Measurements from ENCODE around the gene MAB21L2. TPM values are rescaled to one million over a fixed set of nuclear protein-coding genes. Genes with fewer than 3 reads are reported as not detected.

The MAB21L2 gene
- total and polyA plus RNA-seq, 10 of the 15 experiments (the other 5 are each of a cell fraction or from before 2014, with no cell fraction given), result 0.11 to 0.25 TPM; not detected in 8

DNA sequence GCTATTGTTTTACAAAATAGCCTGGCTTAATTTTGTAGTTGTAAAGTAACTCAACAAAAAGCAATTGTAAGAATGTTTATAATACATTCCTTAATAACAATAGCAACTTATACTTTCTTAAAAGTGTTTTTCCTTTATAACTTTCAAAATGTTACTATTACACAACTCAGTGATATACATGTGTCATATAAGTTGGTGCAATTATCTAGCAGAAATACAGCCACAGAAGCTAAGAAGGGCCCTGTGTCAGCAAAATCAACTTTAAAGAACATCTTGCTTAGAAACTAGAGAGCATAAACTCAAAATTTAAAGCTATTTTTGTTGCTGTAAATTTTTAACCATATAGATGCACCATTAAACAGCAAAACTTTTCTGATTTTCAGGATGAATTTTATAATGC, 41.4 kb upstream of the MAB21L2 start:
- Histone ChIP-seq H3K4me3 (no peak overlapping the region), H3K79me2 (ENCODE audit: control insufficient read depth, insufficient read depth, low read length) (no peaks in the 10 kb centered on the region), H3K36me3 (ENCODE audit: control insufficient read depth in 2 of 2, insufficient read depth in 2 of 2, low read length in 1 of 2) (no peaks in the 10 kb centered on the region), H3K9ac (ENCODE audit: control insufficient read depth, insufficient read depth, low read length) (no peak overlapping the region), H3K27ac (ENCODE audit: control insufficient read depth, insufficient read depth) (no peak overlapping the region), H2AFZ (ENCODE audit: control insufficient read depth, low read depth, low read length) (no peak overlapping the region), H3K4me1 (ENCODE audit: control insufficient read depth, insufficient read depth, low read length) (no peaks in the 10 kb centered on the region), H3K27me3 (replicated peaks in 1 of 2; ENCODE audit: control insufficient read depth in 2 of 2, insufficient read depth in 2 of 2, low read length in 1 of 2) (no peaks in the 10 kb centered on the region), H3K4me2 (ENCODE audit: control insufficient read depth, insufficient read depth) (no peak overlapping the region), H3K9me3 (replicated peaks; ENCODE audit: control insufficient read depth, insufficient read depth, low read length) (no peaks in the 10 kb centered on the region), H4K20me1 (ENCODE audit: control insufficient read depth, insufficient read depth) (no peaks in the 10 kb centered on the region)
- ATAC-seq (no peak), FAIRE-seq (no peak), DNase-seq (ENCODE audit: low read depth, low spot score) (no peak)
- ChIA-PET CTCF (interaction anchor here (0.6 to 1.2 kb wide), 3 partner anchors 10 to 262 kb away, joined by 3 to 4 read pairs (median 3); no protein-coding TSS in a partner anchor), POLR2A (interaction anchor here (0.9 kb wide), 1 partner anchor 15 kb away, joined by 3 read pairs; no protein-coding TSS in a partner anchor), RAD21 (ENCODE audit: unreplicated experiment) (no interaction called here), SMC1A (ENCODE audit: uncharacterized antibody, unreplicated experiment) (interaction anchor here (0.6 to 2.1 kb wide), 5 partner anchors 8 to 157 kb away, joined by 3 to 7 read pairs (median 3); no protein-coding TSS in a partner anchor)
- intact Hi-C loops (cut with micrococcal nuclease; ENCODE audit: unreplicated experiment), result no loop called here
- no TSS peak for BruUV-seq (replicated peaks)
- in situ Hi-C loops (cut with MboI), result no loop called here
- TF ChIP-seq RAD21 (IDR thresholded peaks at IDR 0.05; ENCODE audit: insufficient read depth, low read depth, low read length), result no peak
- TF ChIP-seq SUZ12 (IDR thresholded peaks at IDR 0.05; ENCODE audit: unreplicated experiment), result no peak
- no peak for TF ChIP-seq FOXK2 (IDR thresholded peaks at IDR 0.05)
- TF ChIP-seq STAT1 (conservative IDR thresholded peaks at IDR 0.05), result no peak
- no peak for TF ChIP-seq MTA2 (IDR thresholded peaks at IDR 0.05; ENCODE audit: low read depth)
- no peak for TF ChIP-seq YBX1 (IDR thresholded peaks at IDR 0.05)
- TF ChIP-seq, protein P1, sequence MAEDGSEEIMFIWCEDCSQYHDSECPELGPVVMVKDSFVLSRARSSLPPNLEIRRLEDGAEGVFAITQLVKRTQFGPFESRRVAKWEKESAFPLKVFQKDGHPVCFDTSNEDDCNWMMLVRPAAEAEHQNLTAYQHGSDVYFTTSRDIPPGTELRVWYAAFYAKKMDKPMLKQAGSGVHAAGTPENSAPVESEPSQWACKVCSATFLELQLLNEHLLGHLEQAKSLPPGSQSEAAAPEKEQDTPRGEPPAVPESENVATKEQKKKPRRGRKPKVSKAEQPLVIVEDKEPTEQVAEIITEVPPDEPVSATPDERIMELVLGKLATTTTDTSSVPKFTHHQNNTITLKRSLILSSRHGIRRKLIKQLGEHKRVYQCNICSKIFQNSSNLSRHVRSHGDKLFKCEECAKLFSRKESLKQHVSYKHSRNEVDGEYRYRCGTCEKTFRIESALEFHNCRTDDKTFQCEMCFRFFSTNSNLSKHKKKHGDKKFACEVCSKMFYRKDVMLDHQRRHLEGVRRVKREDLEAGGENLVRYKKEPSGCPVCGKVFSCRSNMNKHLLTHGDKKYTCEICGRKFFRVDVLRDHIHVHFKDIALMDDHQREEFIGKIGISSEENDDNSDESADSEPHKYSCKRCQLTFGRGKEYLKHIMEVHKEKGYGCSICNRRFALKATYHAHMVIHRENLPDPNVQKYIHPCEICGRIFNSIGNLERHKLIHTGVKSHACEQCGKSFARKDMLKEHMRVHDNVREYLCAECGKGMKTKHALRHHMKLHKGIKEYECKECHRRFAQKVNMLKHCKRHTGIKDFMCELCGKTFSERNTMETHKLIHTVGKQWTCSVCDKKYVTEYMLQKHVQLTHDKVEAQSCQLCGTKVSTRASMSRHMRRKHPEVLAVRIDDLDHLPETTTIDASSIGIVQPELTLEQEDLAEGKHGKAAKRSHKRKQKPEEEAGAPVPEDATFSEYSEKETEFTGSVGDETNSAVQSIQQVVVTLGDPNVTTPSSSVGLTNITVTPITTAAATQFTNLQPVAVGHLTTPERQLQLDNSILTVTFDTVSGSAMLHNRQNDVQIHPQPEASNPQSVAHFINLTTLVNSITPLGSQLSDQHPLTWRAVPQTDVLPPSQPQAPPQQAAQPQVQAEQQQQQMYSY (CRISPR knock-in tag; IDR thresholded peaks at IDR 0.05), result no peak
- TF ChIP-seq, protein P2, sequence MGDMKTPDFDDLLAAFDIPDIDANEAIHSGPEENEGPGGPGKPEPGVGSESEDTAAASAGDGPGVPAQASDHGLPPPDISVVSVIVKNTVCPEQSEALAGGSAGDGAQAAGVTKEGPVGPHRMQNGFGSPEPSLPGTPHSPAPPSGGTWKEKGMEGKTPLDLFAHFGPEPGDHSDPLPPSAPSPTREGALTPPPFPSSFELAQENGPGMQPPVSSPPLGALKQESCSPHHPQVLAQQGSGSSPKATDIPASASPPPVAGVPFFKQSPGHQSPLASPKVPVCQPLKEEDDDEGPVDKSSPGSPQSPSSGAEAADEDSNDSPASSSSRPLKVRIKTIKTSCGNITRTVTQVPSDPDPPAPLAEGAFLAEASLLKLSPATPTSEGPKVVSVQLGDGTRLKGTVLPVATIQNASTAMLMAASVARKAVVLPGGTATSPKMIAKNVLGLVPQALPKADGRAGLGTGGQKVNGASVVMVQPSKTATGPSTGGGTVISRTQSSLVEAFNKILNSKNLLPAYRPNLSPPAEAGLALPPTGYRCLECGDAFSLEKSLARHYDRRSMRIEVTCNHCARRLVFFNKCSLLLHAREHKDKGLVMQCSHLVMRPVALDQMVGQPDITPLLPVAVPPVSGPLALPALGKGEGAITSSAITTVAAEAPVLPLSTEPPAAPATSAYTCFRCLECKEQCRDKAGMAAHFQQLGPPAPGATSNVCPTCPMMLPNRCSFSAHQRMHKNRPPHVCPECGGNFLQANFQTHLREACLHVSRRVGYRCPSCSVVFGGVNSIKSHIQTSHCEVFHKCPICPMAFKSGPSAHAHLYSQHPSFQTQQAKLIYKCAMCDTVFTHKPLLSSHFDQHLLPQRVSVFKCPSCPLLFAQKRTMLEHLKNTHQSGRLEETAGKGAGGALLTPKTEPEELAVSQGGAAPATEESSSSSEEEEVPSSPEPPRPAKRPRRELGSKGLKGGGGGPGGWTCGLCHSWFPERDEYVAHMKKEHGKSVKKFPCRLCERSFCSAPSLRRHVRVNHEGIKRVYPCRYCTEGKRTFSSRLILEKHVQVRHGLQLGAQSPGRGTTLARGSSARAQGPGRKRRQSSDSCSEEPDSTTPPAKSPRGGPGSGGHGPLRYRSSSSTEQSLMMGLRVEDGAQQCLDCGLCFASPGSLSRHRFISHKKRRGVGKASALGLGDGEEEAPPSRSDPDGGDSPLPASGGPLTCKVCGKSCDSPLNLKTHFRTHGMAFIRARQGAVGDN (IDR thresholded peaks at IDR 0.05), result no peak
- TF ChIP-seq, protein P3, sequence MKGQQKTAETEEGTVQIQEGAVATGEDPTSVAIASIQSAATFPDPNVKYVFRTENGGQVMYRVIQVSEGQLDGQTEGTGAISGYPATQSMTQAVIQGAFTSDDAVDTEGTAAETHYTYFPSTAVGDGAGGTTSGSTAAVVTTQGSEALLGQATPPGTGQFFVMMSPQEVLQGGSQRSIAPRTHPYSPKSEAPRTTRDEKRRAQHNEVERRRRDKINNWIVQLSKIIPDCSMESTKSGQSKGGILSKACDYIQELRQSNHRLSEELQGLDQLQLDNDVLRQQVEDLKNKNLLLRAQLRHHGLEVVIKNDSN (IDR thresholded peaks at IDR 0.05; ENCODE audit: borderline replicate concordance, extremely low read length, insufficient read depth, low read depth, low read length), result no peak
- TF ChIP-seq CHD4 (IDR thresholded peaks at IDR 0.05), result no peak
- TF ChIP-seq CBFB (IDR thresholded peaks at IDR 0.05; ENCODE audit: low read depth), result no peak
- no peak for TF ChIP-seq NFXL1 (IDR thresholded peaks at IDR 0.05; ENCODE audit: borderline replicate concordance)
- TF ChIP-seq CHD2 (IDR thresholded peaks at IDR 0.05; ENCODE audit: borderline replicate concordance, low read depth, low read length), result no peak
- no peak for TF ChIP-seq FOS (IDR thresholded peaks at IDR 0.05; ENCODE audit: borderline replicate concordance, extremely low read depth, insufficient read length)
- TF ChIP-seq IKZF1 (conservative IDR thresholded peaks at IDR 0.05), result no peak
- no peak for TF ChIP-seq RELA (IDR thresholded peaks at IDR 0.05; ENCODE audit: borderline replicate concordance, partially characterized antibody)

Data from GM12878 (cell line).